ENCODE data around the gene ACAP1.

DNA sequence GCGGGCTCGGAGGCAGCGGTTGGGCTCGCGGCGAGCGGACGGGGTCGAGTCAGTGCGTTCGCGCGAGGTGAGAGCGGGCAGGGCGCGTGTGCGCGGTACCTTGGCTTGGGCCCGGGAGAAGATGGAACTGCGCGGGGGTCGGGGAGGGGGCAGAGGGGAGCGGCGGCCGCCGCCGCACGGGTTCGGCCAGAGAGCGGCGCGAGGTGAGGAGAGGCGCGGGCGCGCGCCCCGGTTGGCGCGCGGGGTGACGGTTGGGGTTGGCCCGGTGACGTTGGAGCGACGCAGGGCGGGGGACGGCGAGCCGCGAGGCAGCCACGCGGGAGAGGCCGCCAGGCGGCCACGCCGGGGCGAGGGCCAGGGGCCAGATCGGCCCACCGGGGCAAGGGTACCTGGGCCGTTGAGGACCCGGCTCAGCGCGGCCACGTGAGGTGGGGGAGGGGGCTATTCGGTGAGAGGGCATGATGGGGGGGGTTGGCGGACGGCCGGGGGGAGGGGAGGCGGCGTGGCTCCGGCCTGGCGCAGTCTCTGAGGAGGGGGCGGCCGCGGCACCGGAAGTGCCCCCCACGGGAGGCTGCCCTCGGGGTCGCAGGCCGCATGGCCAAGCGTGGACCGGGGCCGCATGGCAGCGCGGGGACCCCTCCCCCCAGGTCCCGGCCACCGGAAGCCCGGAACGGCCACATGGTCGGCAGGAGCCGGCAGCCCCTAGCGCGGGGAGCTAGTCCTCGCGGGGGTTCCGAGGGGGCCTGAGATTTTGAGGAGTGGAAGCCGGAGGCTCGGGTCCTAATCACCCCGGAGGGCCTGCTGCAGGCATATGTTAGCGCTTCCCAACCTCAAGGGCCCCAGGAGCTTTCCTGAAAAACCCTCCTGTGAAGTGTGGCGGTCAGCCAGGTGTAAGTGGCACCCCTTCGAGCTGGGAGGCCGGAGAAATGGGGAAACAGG lies 28.4 kb upstream of the ACAP1 start:
- TF ChIP-seq, protein P1, sequence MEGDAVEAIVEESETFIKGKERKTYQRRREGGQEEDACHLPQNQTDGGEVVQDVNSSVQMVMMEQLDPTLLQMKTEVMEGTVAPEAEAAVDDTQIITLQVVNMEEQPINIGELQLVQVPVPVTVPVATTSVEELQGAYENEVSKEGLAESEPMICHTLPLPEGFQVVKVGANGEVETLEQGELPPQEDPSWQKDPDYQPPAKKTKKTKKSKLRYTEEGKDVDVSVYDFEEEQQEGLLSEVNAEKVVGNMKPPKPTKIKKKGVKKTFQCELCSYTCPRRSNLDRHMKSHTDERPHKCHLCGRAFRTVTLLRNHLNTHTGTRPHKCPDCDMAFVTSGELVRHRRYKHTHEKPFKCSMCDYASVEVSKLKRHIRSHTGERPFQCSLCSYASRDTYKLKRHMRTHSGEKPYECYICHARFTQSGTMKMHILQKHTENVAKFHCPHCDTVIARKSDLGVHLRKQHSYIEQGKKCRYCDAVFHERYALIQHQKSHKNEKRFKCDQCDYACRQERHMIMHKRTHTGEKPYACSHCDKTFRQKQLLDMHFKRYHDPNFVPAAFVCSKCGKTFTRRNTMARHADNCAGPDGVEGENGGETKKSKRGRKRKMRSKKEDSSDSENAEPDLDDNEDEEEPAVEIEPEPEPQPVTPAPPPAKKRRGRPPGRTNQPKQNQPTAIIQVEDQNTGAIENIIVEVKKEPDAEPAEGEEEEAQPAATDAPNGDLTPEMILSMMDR (IDR thresholded peaks at IDR 0.05): peak in 2 of 6 experiments; percentile 16 to 36
- no peak for TF ChIP-seq POLR2A (IDR thresholded peaks at IDR 0.05)
